GM12801 (cell line): ENCODE results near the gene SNORC.

Source experiments
- CTCF ChIP-seq: IDR thresholded peaks from one replicate; pipeline ENCODE4 v1.5.1; 2011; ENCODE audit warnings: control low read depth; ENCODE audit not compliant: insufficient read length; ENCODE audit errors: extremely low read depth

SNORC gene

GRCh38 chr2:232839411-232840079 is 30.5 kb upstream of the SNORC start:
- TF ChIP-seq CTCF, result no peak

- no peak for TF ChIP-seq CTCF
Observed at GRCh38 chr2:232842689-232843088, 27.4 kb upstream of the SNORC start.

GRCh38 chr2:232843834-232844233 is 26.2 kb upstream of the SNORC start:
- TF ChIP-seq CTCF, result no peak

GRCh38 chr2:232846055-232846454 is 24.0 kb upstream of the SNORC start:
- no peak for TF ChIP-seq CTCF

- TF ChIP-seq CTCF, result no peak
Observed at GRCh38 chr2:232850039-232850438, 20.0 kb upstream of the SNORC start.

GRCh38 chr2:232852676-232853075 is 17.4 kb upstream of the SNORC start:
- TF ChIP-seq CTCF, result no peak

- no peak for TF ChIP-seq CTCF
Observed at GRCh38 chr2:232854082-232854481, 16.0 kb upstream of the SNORC start.
